Left renal cortex interstitium (tissue), 4 donors: Measurements from ENCODE around the gene TEDC1. TPM values are rescaled to one million over a fixed set of nuclear protein-coding genes. Genes with fewer than 3 reads are reported as not detected.

Experiments
- DNase-seq, 4 donors: peaks; one replicate each; pipeline ENCODE4 v3.0.0-alpha.2; 2013; ENCODE audit warnings: low read depth in 4 of 4, low spot score in 2 of 4, missing footprints in 1 of 4
- polyA plus RNA-seq, 4 donors: library from polyadenylated mRNA; unstranded; fragments of 120-200 nt; gene quantifications; one replicate each; pipeline ENCODE4 v1.2.1, GENCODE V29; 2013; ENCODE audit not compliant: insufficient read length in 4 of 4

Gene TEDC1
- polyA plus RNA-seq, 4 donors, result 5.3 to 12.1 (median 10.3) TPM

GRCh38 chr14:105456736-105457617, 34.1 kb upstream of the TEDC1 start:
- no peak for DNase-seq

GRCh38 chr14:105458010-105458409, 33.0 kb upstream of the TEDC1 start:
- DNase-seq, result no peak

- DNase-seq, result no peak
Observed at GRCh38 chr14:105458571-105458970, 32.5 kb upstream of the TEDC1 start.

- DNase-seq, result no peak
Observed at GRCh38 chr14:105460116-105460515, 30.9 kb upstream of the TEDC1 start.

- no peak for DNase-seq
Observed at GRCh38 chr14:105460616-105461015, 30.4 kb upstream of the TEDC1 start.

- no peak for DNase-seq
Observed at GRCh38 chr14:105461903-105462302, 29.1 kb upstream of the TEDC1 start.

GRCh38 chr14:105464501-105464900, 26.5 kb upstream of the TEDC1 start:
- no peak for DNase-seq

GRCh38 chr14:105465209-105466031, 25.6 kb upstream of the TEDC1 start:
- no peak for DNase-seq

GRCh38 chr14:105466531-105467248, 24.4 kb upstream of the TEDC1 start:
- no peak for DNase-seq

GRCh38 chr14:105467249-105467941, 23.7 kb upstream of the TEDC1 start:
- DNase-seq, result no peak

GRCh38 chr14:105467942-105468471, 23.0 kb upstream of the TEDC1 start:
- DNase-seq, result no peak

- DNase-seq, result no peak
Observed at GRCh38 chr14:105468621-105469241, 22.3 kb upstream of the TEDC1 start.

GRCh38 chr14:105469456-105470349, 21.3 kb upstream of the TEDC1 start:
- DNase-seq, result no peak

- no peak for DNase-seq
Observed at GRCh38 chr14:105470350-105471296, 20.4 kb upstream of the TEDC1 start.

- no peak for DNase-seq
Observed at GRCh38 chr14:105471297-105471821, 19.7 kb upstream of the TEDC1 start.

GRCh38 chr14:105471823-105472485, 19.1 kb upstream of the TEDC1 start:
- no peak for DNase-seq

- no peak for DNase-seq
Observed at GRCh38 chr14:105472486-105472991, 18.5 kb upstream of the TEDC1 start.
